HG02588 (cell line): ENCODE measurements around the gene USP32.

Source experiments
- ATAC-seq: cut with Tn5 transposase; IDR thresholded peaks from one replicate; pipeline ENCODE4 v1.9.1; 2021; ENCODE audit warnings: mild to moderate bottlenecking, moderate library complexity; ENCODE audit not compliant: unreplicated experiment

The USP32 gene

GRCh38 chr17:60139438-60140285 is 252.3 kb downstream of the USP32 start:
- no peak for ATAC-seq

DNA sequence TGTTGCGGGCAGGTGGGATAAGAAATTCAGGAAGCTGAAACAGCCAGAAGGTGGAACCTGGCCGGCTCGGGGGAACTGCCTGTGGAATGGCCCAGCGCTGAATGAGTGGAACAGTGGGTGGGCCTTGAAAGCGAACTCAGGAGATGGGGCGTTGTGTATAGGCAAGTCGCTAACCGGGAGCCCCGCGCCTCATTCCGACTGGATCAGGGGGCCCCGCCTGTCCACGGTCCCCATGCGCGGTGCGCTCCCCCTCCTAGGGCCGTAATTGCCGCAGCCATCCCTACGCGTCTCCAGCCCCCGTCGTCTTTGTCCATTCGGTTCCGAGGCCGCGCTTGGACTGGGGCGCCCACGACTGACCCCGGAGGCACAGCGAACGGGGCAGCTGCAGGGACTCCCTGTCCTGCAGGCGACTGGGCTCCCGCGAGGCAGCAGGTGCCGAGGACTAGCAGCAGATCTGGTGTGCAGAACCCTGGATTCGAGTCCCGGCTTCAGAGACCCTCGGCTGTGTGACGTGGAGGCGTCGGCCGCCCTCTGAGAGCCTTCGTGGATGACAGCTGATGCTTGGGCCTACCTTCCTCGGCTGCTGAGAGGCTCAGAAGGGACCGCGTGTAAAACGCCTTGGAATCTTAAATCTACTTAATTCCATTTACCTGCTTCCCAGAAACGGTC is 253.0 kb downstream of the USP32 start:
- no peak for ATAC-seq

DNA sequence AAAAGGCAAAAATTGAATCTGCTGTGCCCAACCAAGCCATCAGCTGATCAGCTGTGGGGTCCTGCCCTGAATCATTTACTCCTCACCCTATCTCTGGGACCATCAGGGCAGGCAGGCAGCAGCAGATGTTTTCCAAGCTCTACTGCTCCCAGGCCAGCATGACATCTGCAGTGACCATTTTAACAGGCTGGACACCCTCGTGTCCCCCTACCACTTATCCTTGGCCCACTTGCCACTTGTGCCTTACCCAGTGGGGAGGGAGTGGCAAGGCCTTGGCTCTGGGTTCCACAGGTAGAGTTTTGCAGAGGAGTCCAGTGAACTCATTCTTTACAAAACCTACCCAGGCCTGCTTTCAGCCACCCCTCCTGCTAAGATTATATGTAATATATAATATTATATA is 254.2 kb downstream of the USP32 start:
- ATAC-seq, result no peak

DNA sequence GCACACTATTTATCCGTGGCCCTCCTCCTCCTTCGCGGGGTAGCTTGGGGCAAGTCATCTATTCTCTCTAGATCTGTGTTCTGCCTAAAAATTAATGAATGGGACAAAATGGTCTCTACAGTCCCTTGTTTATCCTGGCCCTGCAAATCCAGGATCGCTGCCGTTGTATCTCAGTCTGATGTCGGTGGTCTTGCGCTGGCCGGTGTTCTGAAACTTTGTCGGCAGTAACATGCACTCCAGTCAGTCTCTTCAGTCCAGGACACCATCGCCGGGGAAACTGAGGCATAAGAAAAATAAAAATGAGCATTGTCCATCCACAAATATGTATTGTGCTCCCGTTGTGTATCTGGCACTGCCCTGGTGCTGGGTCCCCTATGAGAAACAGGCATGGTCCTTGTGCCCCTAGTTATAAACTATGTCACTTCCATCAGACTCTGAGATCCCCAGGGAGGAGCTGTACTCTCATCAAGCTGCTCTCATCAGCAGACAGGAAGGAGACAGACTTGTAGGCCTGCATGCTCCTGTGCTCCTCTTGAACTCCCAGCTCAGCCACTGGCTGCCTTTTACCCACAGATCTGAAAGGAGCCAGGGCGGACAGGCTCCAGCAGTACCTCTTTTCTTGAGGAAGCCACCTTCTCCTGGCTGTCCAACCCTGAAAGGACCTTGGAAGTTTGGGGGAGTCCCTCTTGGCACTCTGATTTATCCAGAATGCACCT is 255.8 kb downstream of the USP32 start:
- no peak for ATAC-seq

DNA sequence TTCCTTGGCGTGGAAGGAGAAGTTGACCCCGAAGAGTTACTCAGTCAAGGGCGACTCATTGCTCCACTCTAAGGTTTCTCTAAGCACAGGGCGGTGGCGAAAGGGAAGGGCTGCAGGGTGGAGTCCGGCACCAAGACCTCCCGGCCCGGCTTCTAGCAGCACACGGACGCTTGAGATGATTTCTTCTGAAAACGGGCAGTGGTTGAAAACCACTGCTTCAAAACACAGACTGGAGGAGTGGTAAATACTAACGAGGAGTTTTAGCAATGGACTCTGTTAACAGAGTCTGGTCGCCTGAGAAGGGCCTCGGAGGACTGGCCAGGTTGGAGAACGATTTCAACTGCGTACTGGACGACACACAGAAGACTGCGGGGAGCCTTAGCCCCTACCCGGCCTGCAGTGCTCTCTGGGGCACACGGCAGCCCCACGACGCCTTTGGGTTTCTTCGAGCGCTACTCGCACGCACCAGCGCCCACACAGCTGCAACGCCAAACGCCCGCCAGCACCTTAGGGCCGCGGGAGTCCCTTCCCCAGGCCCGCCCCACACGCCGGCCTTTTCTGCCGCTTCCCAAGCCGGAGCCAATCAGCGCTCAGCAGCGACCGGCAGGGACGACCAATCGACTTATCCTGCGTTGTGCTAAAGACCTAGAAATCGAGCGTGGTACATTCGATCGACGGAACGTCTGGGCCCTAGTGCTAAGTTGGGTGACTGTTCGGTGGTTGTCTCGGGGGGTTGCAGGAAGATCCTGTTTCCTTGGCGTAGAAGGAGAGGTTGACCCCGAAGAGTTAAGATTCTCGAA is 256.6 kb downstream of the USP32 start:
- peak; percentile 92 for ATAC-seq

GRCh38 chr17:60134396-60135150 is 257.4 kb downstream of the USP32 start:
- ATAC-seq, result no peak

DNA sequence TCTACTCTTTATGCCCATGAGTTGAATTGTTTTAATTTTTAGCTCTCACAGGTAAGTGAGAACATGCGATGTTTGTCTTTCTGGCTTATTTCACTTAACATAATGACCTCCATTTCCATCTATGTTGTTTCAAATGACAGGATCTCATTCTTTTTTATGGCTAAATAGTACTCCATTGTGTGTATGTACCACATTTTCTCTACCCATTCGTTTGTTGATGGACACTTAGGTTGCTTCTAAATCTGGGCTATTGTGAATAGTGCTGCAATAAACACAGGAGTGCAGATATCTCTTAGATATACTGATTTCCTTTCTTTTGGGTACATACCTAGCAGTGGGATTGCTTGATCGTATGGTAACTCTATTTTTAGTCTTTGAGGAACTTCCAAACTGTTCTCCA is 261.5 kb downstream of the USP32 start:
- ATAC-seq, result no peak

DNA sequence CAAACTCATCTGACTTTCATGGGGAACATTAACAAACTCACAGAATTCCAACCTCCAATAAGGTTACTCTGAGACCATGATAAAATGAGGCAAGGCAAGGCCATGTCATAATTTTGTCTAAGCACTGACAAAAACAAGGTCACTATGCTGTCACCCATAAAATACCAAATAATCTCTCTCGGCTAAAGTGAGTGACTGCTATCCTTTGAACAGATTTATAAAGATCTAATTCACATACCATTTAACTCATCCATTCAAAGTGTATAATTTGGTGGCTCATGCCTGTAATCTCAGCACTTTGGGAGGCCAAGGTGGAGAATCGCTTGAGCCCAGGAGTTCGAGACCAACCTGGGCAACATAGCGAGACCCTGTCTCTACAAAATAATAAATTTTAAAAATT is 262.8 kb downstream of the USP32 start:
- ATAC-seq, result no peak
